ENCODE data around the gene ERC2.

ERC2 gene

DNA sequence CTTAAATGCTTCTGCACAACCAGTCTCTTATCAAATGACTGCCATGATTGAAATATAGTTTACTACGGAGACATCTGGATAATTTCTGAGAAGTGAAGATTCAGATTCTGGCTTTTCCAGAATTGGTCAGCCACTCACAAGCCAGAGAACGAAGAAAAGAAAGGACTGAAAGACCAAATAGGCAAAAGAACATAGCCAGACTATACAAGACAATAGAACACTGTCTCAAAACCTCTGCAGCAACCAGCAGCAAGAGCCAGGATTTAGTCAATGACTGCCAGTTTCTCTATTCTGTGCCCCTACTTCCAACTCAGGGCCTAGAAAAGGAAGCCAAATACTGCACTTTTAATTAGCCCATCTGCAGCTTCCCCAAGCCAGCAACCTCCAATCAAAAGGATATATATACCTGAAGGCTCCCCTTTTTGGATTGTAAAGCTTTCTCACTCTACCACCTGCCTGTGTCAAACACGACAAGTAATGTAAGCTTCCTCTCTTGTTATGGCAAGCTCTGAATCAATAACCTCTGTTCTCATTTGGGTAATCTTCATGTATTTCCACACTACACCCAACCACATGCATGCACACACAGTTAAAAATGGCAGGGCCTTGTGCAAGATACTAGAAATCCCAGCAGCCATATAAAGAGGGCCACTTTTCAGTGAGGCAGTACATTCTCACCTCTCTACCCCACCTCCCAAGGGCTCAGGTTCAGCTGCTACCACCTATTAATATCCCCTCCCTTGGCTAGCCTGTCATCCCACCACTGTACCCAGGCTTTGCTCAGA lies 97.1 kb downstream of the ERC2 start:
- TF ChIP-seq, protein P1, sequence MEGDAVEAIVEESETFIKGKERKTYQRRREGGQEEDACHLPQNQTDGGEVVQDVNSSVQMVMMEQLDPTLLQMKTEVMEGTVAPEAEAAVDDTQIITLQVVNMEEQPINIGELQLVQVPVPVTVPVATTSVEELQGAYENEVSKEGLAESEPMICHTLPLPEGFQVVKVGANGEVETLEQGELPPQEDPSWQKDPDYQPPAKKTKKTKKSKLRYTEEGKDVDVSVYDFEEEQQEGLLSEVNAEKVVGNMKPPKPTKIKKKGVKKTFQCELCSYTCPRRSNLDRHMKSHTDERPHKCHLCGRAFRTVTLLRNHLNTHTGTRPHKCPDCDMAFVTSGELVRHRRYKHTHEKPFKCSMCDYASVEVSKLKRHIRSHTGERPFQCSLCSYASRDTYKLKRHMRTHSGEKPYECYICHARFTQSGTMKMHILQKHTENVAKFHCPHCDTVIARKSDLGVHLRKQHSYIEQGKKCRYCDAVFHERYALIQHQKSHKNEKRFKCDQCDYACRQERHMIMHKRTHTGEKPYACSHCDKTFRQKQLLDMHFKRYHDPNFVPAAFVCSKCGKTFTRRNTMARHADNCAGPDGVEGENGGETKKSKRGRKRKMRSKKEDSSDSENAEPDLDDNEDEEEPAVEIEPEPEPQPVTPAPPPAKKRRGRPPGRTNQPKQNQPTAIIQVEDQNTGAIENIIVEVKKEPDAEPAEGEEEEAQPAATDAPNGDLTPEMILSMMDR (IDR thresholded peaks at IDR 0.05; ENCODE audit: unreplicated experiment in 3 of 3) = no peak
- no peak overlapping the region for H3K27ac Mint-ChIP-seq
- H3K4me1 Mint-ChIP-seq = peaks cover 7% of the 10 kb centered on the region
- peaks cover 4% of the 10 kb centered on the region for H3K27me3 Mint-ChIP-seq (ENCODE audit: low read depth)
- peaks cover 9% of the 10 kb centered on the region for H3K9me3 Mint-ChIP-seq
- H3K36me3 Mint-ChIP-seq (ENCODE audit: low read depth) = no peaks in the 10 kb centered on the region
- H3K4me3 Mint-ChIP-seq = no peak overlapping the region

DNA sequence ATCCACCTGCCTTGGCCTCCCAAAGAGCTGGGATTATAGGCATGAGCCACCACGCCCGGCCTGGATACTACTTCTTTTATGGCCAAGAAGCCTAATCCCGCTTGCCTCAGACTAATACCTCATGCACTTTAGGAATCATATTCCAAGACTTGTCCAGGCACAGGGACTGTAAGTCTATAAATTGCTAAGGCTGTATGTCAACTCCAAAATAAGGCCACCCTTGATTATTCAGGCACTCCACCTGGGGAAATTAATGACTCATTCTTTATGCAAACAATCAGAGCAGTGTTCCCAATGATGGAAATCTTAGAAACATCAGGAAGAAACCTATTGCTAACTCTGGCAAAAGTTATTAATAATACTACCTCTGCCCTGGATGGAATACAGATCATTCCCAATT lies 98.4 kb downstream of the ERC2 start:
- TF ChIP-seq, protein P1 (IDR thresholded peaks at IDR 0.05; ENCODE audit: unreplicated experiment in 3 of 3) = no peak
- H3K4me3 Mint-ChIP-seq = no peak overlapping the region
- H3K36me3 Mint-ChIP-seq (ENCODE audit: low read depth) = no peaks in the 10 kb centered on the region
- no peak overlapping the region for H3K27ac Mint-ChIP-seq
- H3K27me3 Mint-ChIP-seq (ENCODE audit: low read depth) = peaks cover 8% of the 10 kb centered on the region
- peaks cover under 1% of the 10 kb centered on the region for H3K9me3 Mint-ChIP-seq
- peaks cover 12% of the 10 kb centered on the region for H3K4me1 Mint-ChIP-seq

DNA sequence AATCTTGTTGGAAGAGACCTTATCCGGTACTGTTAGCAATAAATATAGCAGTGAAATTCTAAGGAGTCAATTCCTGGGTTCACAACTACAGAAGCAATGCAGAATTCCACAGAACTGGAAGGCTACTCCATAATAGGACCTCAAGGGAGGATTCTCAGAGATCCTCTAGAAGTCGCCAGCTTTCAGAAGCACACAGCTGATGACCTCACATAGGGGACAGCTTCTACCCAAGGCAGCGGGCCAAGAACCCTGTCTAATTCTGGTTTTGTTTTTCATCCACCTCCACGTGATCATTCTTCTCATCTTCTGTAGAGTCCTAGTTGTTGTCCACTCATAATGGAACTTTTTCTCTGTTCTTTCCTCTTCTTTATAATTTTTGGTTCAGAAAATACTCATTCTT lies 99.4 kb downstream of the ERC2 start:
- Mint-ChIP-seq H3K36me3 (ENCODE audit: low read depth) (no peaks in the 10 kb centered on the region), H3K27me3 (ENCODE audit: low read depth) (peaks cover 8% of the 10 kb centered on the region), H3K4me3 (no peak overlapping the region), H3K27ac (no peak overlapping the region), H3K9me3 (no peaks in the 10 kb centered on the region), H3K4me1 (peaks cover 12% of the 10 kb centered on the region)
- TF ChIP-seq, protein P1 (IDR thresholded peaks at IDR 0.05; ENCODE audit: unreplicated experiment in 3 of 3) = no peak

- no peak overlapping the region for H3K4me3 Mint-ChIP-seq
- TF ChIP-seq, protein P1 (IDR thresholded peaks at IDR 0.05; ENCODE audit: unreplicated experiment in 3 of 3) = no peak
- H3K27ac Mint-ChIP-seq = no peak overlapping the region
- no peaks in the 10 kb centered on the region for H3K9me3 Mint-ChIP-seq
- H3K36me3 Mint-ChIP-seq (ENCODE audit: low read depth) = no peaks in the 10 kb centered on the region
- peaks cover 12% of the 10 kb centered on the region for H3K4me1 Mint-ChIP-seq
- H3K27me3 Mint-ChIP-seq (ENCODE audit: low read depth) = peaks cover 7% of the 10 kb centered on the region
Observed at GRCh38 chr3:56366641-56367162, 101.6 kb downstream of the ERC2 start.

DNA sequence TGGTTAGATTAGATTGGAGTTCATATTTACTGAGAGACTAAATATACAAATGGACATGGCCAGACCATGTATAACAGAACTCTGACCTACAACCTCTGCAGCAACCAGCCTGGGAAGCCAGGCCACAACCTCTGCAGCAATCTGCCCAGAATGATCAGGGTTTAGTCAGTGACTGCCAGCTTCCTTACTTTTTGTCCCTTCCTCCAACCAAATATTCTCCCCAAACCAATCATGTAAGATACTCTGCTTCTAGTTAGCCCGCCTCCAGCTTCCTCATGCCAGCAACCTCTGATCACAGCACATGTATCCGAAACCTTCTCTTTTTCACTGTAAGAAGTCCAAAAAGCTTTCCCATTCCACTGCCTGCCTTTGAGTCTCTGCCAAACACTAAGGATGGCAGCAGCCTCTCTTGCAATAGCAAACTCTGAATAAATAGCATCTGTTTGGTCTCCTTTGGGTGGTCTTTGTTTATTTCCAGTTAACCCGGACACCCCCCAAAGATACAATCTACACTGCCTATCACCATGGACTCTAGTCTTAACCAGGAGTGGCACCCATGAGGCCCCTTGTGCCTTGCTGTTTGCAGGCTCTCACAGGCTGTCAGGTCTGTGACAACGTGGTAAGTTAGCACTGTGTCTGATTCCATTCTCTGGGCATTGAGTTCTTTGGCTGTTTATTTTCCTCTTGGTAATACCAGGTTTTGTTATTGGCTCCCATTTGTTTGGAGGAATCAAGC lies 102.2 kb downstream of the ERC2 start:
- no peaks in the 10 kb centered on the region for H3K36me3 Mint-ChIP-seq (ENCODE audit: low read depth)
- H3K27ac Mint-ChIP-seq = no peak overlapping the region
- H3K9me3 Mint-ChIP-seq = peaks cover under 1% of the 10 kb centered on the region
- H3K4me1 Mint-ChIP-seq = peaks cover 12% of the 10 kb centered on the region
- TF ChIP-seq, protein P1 (IDR thresholded peaks at IDR 0.05; ENCODE audit: unreplicated experiment in 3 of 3) = no peak
- no peak overlapping the region for H3K4me3 Mint-ChIP-seq
- peaks cover 4% of the 10 kb centered on the region for H3K27me3 Mint-ChIP-seq (ENCODE audit: low read depth)
